ENCODE measurements around the gene KLF5.

The KLF5 gene

GRCh38 chr13:73060251-73061160, 1.7 kb downstream of the KLF5 start:
- no peak for DNase-seq

- no peak for DNase-seq
Measured at GRCh38 chr13:73061473-73061872, 2.7 kb downstream of the KLF5 start.

GRCh38 chr13:73061876-73062275, 3.1 kb downstream of the KLF5 start:
- no peak for DNase-seq

- DNase-seq = no peak
Measured at GRCh38 chr13:73062468-73062867, 3.7 kb downstream of the KLF5 start.

- no peak for DNase-seq
Measured at GRCh38 chr13:73063166-73063565, 4.4 kb downstream of the KLF5 start.

- no peak for DNase-seq
Measured at GRCh38 chr13:73065036-73065435, 6.2 kb downstream of the KLF5 start.

- no peak for DNase-seq
Measured at GRCh38 chr13:73065665-73066340, 7.0 kb downstream of the KLF5 start.

GRCh38 chr13:73069206-73069805, 10.5 kb downstream of the KLF5 start:
- no peak for DNase-seq

- DNase-seq = no peak
Measured at GRCh38 chr13:73070451-73071098, 11.8 kb downstream of the KLF5 start.

- no peak for DNase-seq
Measured at GRCh38 chr13:73072239-73072900, 13.6 kb downstream of the KLF5 start.

GRCh38 chr13:73073050-73073449, 14.2 kb downstream of the KLF5 start:
- no peak for DNase-seq

GRCh38 chr13:73074014-73074413, 15.2 kb downstream of the KLF5 start:
- DNase-seq = no peak

GRCh38 chr13:73074926-73075325, 16.1 kb downstream of the KLF5 start:
- DNase-seq = no peak

- no peak for DNase-seq
Measured at GRCh38 chr13:73075546-73075945, 16.7 kb downstream of the KLF5 start.

GRCh38 chr13:73075954-73076353, 17.1 kb downstream of the KLF5 start:
- no peak for DNase-seq

GRCh38 chr13:73077865-73078264, 19.1 kb downstream of the KLF5 start:
- no peak for DNase-seq

GRCh38 chr13:73079359-73079758, 20.6 kb downstream of the KLF5 start:
- no peak for DNase-seq

GRCh38 chr13:73081256-73081915, 22.6 kb downstream of the KLF5 start:
- no peak for DNase-seq

GRCh38 chr13:73082471-73082870, 23.7 kb downstream of the KLF5 start:
- DNase-seq = no peak

- no peak for DNase-seq
Measured at GRCh38 chr13:73082895-73083294, 24.1 kb downstream of the KLF5 start.

GRCh38 chr13:73088332-73088935, 29.6 kb downstream of the KLF5 start:
- DNase-seq = no peak

- no peak for DNase-seq
Measured at GRCh38 chr13:73089213-73089612, 30.4 kb downstream of the KLF5 start.
